C4-2B (cell line): ENCODE measurements around the gene COLGALT1.

ENCODE experiments used
- CTCF ChIP-seq: fragments of 450-650 bp; conservative IDR thresholded peaks from 2 replicates; pipeline ENCODE4 v1.5.1; 2017; ENCODE audit warnings: mild to moderate bottlenecking
- ZFX ChIP-seq: fragments of 450-650 bp; IDR thresholded peaks from 2 replicates; pipeline ENCODE4 v1.6.1; 2017

GRCh38 chr19:17555929-17556813 lies 722 bp downstream of the COLGALT1 start:
- TF ChIP-seq CTCF (no peak), ZFX (peak; percentile 67; the same call in 1 of the 2 replicates)
